Measurements from ENCODE around the gene ITPR2.
"Not testable (repeated sequence)": the region's sequence is repeated elsewhere in the genome, so short reads cannot be mapped to it uniquely, and the experiment has no call there.

ITPR2 gene

DNA sequence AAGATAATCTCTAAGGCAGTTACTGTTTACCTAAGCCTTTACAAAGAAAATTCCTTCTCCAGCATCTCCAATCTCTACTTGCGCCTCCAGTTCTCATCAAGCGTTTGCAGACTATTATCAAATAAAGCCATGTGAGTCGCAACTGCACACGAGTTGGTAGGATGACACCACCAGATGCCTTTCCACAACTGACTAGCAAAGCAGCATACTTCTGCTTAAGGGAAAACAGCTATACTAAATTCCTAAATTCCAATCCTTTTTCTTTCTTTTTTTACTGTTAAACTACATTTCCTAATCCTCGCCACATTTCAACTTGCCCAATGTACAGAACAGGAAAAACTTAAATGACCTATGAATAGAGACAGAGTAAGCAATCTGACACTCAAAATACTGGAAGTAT, 166.7 kb downstream of the ITPR2 start:
- no peak for DNase-seq (ENCODE audit: low read depth)

DNA sequence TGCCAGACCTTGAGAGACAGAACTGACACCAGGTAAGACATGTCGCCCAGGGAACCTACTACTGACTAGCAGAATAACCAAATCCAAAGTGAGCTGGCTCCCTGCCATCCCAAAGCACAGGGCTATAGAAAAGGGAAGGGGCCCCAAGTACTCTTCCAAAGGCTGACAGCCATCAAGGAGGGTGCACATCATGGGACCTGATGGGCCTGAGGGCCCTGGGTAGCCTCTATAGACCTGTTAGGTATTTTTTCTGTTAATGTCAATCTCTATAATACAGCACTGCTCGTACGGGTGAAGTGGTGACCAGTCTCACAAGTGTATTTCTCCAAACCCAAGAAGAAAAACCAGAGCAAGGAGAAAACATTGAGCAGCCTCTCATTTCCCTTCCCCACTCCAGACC, 171.6 kb downstream of the ITPR2 start:
- no peak for DNase-seq (ENCODE audit: low read depth)

DNA sequence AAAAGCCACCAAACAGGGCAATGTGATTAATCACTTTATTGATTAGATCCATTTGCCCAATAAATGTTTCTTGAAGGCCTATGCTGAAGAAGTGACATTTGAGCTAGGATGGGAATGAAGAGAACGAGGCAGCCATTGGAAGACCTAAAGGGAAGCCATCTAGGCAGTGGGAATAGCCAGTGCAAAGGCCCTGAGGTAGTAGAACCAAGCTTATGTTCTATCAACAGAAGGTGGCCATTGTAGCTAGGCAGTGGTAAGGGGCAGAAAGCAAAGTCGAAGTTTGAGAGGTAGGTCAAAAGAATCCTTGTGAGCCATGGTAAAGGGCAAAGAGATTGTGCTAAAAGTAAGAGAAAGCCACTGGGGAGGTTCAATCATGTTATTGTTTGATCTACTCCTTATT, 173.1 kb downstream of the ITPR2 start:
- DNase-seq (ENCODE audit: low read depth), result no peak

DNA sequence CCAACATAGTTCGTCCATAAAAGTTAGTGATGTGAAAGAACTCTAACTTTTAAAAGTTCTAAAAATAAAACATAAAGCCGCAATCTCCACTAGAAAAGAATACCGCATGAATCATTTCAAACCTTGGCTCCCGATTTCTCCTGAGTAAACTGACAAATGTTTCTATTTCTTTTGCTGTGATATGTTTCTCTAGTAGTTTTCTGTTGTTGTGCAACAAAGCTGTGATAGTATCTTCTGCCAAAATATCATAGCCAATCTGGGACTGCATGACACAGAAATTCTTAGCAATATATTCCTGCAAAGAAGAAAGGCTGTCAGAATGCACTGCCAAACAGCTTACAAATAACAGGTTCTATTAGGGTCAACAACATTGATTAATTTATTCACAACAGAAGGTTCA, 174.0 kb downstream of the ITPR2 start:
- DNase-seq (ENCODE audit: low read depth), result no peak

DNA sequence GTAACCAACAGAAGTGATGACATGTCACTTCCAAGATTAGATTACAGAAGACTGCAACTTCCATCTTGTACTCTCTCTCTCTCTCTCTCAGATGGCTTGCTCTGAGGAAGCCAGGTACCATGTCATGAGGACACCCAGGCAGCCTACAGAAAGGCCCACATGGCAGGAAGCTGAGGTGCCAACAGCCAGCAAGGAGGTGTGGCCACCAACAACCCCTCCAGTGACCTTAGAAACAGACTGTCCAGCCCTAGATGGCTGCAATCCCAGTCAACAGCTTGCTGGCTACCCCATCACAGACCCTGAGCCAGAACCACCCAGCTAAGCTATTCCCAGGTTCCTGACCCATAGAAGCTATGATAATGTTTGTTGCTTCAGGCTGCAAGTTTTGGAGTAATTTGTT, 178.4 kb downstream of the ITPR2 start:
- DNase-seq (ENCODE audit: low read depth), result no peak

DNA sequence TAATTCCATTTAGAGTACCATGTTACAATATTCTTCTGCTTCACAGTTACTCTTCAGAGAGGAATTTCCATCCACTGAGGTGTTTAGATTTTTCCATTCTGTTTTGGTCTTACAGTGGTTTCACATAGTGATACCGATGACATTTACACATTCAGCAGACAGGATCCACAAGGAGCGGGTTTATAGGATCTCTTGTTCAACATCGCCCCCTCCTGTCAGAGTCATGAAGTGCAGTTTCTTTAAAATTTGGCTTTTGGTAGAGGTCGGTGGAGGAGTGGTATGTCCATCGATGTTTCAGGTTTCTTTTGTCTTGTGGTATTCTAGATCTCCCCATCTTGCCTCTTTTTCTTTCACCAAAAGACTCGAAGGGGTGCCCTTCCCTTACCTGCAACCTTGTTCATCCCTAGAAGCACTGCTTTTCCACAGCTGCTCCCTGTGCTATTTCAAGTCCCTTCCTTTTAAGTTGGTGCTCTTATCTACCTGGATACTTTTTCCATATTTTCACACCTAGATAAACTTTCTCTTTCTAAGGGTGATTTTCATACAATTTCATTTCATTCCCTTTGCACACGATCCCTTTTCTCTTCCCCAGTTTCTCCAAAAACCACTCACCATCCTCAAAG, 181.3 kb downstream of the ITPR2 start:
- no peak for DNase-seq (ENCODE audit: low read depth)

DNA sequence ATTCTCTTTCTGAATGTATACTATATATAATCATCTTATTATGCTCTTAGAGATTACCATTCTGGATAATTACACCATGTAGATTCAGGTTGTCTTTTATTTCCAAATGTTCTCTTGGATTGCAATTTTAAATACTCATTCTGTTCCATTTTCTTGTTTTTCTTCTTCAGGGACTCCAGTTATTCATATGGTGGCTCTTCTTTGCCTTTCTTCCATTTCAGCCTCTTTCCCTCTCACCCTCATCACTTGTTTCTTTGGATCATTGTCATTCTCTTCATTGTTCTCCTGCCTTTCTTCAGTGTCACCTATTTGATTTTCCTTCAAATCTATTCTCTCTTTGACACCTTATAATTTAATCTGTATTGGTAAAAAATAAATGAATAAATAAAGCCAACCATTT, 182.0 kb downstream of the ITPR2 start:
- no peak for DNase-seq (ENCODE audit: low read depth)

DNA sequence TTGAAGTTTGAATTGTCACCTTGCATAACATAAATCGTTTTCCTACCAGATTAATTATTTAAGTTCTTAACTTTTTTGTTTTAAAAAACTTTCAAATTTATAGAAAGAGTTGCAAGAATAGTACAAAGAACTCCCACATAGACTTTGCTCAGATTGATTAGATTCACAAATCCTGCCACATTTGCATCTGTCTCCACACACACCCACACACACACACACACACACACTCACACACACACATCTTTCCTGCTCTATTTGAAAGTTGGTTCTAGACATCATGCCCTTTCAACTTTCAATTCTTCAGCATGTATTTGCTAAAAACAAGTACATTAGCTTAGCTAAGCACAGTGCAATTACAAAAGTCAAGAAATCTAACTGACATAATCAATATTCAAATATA, 184.0 kb downstream of the ITPR2 start:
- DNase-seq (ENCODE audit: low read depth), result no peak

DNA sequence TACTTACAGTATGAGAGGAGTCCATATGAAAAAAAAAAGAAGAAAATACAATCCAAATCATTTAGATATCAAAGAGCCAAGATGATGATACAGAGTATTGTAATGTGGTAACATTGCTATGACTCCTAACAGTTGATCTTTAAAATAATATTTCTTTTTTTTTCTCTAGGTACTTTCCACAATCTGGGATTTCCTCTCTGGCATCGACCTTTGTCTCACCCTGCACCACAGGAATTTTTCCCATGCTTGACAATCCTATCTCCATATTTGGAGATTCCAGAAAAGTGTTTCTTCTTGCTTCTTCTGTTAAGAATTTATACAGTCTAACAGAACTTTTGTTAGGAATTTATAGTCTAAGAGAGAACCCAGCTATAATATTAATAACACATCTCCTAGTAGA, 184.4 kb downstream of the ITPR2 start:
- no peak for DNase-seq (ENCODE audit: low read depth)

DNA sequence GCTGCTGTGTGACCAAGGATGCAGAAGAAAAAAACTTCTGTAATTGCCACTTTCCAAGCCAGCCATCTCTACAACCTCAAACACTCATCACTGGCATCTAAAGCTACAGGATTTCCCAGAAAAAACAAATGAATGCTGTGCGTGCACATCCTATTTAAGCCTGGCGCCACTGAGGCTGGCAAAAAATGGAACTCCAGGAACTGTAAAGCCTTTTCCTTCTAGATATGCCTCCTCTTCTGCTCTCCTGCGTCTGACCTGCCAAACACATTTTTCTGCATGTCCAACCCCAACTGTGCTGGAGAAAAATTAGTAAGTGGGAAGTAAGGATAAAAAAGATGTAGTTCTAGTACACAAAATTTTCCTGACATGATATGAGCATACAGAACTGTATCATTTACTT, 184.9 kb downstream of the ITPR2 start:
- DNase-seq (ENCODE audit: low read depth), result no peak

DNA sequence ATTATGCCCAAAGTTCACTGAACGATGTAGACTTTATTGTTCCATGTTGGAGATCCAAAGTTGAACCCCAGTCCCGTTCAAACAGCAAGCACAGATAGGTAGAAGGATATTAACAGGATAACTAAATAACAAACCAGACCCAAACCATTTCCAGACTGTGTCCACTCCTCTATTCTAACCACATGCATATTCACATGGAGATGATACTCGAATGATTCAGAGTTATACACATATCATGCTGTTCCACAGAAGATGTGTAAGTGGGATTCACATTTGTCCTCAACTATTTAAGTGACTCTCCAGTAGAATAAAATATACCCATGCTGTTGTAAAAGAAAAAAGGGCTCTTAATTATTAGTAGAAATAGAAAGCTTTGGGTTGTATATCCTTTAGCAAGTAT, 185.9 kb downstream of the ITPR2 start:
- no peak for DNase-seq (ENCODE audit: low read depth)

DNA sequence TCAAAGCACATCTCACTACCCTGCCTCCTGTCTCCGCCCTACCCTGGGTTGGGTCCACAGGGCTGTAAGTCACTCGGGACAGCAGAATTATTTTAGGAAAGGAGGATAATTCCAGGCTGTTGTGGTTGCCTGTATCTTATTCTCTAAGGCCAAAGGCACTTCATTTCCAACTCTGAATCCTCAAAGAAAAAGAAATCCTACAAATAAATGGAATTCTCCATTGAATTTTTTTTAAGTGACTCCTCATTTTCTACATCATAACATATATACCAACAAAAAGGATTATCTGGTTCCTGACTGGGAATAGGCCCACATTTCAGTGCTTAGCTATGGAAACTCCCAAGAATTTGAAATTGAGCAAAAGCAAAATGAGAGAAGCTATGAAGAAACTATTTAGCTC, 186.4 kb downstream of the ITPR2 start:
- no peak for DNase-seq (ENCODE audit: low read depth)

DNA sequence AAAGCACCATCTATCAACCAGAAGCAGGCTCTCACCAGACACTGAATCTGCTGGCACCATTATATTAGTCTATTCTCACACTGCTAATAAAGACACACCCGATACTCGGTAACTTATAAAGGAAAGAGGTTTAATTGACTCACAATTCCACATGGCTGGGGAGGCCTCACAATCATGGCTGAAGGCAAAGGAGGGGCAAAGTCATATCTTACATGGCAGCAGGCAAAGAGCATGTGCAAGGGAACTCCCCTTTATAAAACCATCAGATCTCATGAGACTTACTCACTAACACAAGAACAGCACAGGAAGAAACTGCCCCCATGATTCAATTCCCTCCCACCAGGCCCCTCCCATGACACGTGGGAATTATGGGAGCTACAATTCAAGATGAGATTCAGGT, 188.6 kb downstream of the ITPR2 start:
- DNase-seq (ENCODE audit: low read depth), result not testable (repeated sequence)

DNA sequence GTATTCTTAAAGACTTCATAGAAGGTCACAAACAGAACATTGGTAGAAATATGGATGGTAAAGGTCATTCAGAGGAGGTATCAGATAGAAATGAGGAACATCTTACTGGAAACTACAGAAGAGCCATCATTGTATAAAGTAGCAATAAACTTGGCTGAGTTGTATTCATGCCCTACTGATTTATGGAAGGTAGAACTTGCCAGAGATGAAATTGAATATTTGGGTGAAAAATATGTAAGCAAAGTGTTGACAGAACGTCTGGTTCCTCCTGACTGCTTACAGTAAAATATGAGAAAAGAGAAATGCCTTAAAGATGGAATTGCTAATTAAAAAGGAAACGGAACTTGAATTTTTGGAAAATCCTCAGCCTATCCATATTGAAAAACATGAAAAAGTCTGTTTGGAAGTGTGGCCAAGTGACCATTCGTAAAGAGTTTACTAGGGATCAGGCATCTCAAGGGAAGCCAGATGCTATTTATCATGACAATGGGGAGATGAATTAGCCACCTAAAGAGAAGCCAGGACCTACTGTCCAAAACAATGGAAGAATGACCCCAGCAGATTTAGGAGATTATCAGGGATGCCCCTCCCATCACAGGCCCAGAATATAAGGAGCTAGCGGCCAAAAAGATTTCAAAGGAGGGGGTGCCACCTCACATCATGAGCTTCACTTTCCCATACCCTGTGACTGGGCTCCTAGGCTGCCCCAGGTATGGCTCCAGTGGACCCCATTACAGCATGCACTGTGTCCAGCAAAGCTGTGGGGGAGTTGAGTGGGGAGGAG, 189.3 kb downstream of the ITPR2 start:
- DNase-seq (ENCODE audit: low read depth), result no peak

DNA sequence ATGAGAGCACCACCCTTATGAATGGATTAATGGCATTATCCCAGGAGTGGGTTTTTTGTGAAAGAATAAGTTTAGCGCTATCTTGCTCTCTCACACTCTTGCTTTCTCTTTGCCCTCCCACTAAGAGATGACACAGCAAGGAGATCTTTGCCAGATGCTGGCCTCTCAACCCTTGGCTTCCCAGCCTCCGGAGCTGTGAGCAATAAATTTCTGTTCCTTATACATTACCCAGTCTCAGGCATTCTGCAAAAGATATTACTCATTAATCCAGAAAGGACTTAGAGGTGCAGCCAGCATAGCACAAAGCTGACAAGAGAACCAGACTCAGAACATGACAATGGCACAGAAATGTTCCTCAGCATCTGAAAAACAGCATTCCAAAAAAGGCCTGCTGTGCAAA, 190.6 kb downstream of the ITPR2 start:
- DNase-seq (ENCODE audit: low read depth), result no peak

DNA sequence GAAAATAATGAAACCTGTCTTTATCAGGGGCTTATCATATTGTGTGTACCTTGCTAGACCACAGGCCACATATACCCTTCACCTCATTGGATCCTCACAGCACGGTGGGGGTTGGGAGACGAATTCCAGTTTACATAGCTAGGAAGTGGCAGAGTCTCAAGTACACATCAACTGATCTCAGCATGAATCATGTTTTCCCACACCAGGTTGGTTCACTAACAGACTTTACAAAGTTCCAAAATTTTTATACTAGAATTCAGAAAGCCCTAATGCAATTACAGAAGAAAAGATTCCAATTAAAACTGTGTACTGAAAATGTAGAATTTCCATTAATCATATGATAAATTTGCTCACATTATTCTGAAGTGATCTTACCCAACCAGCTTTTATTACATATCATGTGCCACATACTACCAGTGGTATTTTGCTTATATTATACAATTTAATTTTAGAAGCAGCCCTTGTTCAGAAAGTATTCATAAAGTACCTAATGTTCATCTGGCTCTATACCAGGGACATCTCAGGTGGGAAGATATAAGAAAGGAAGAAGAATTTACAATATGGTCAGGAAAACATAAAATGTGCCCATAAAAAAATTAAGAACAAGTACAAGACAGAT, 196.2 kb downstream of the ITPR2 start:
- DNase-seq (ENCODE audit: low read depth), result no peak

DNA sequence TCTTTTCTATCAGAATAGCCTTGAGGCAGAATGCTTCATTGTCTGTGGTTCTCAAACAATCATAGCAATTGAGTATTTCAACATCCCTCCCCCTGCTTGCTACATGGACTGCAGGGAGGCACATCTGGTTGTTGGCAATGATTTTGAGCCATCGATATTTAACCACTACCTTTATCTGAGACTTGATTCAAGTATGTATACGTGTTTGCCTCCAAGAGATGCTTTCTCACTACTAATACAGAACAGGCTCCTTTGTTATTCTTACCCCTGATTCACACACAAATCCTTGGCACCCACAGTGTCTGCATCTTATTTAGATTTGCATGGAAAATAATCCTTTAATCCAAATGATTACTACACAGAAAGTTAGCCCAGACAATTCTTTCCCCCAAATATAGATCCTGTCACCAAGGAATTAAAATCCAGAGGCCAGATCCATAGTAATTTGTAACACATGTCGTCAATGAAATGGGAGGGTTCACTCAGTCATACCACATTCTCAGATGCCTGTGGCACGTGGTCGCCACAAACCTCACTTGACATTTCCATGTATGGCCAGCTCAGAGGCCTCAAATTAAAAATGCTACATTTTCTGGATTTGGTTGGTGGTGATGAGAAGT, 199.3 kb downstream of the ITPR2 start:
- no peak for DNase-seq (ENCODE audit: low read depth)

DNA sequence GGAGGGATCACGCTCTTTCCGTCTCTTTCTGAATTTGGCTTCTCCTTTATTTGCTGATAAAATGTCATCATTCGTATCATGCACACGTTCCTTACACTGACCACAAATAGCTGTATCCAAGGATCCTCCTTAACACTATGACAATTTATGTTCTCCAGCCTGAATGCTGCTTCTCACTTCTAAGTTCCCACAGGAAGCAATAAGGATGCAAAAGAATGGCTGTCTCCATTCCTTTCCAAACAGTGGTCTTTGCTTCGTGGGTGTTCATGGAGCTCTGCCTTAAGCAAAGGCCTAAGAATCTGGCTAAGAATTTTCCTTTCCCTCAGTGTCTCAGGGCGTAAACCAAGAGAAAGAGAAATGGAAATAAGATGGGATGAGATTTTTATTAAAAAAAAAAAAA, 200.2 kb downstream of the ITPR2 start:
- no peak for DNase-seq (ENCODE audit: low read depth)

DNA sequence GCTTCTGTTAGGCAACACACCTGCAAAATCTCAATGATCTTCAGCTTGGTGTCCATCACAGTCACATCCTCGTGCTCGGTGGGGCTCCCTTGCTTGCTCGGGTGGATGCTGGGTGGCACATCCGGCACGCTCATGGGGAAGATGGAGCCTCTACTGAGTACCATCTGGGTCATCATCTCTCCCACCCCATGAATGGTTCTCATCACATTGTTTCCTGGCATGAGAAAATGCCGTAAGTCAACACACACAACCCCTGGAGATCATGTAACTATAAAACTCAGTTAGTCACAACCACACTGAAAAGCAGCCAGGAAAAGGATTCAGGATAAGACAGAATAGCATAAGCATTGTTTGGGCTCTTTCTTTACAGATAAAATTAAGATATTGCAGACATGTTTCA, 201.1 kb downstream of the ITPR2 start:
- no peak for DNase-seq (ENCODE audit: low read depth)

DNA sequence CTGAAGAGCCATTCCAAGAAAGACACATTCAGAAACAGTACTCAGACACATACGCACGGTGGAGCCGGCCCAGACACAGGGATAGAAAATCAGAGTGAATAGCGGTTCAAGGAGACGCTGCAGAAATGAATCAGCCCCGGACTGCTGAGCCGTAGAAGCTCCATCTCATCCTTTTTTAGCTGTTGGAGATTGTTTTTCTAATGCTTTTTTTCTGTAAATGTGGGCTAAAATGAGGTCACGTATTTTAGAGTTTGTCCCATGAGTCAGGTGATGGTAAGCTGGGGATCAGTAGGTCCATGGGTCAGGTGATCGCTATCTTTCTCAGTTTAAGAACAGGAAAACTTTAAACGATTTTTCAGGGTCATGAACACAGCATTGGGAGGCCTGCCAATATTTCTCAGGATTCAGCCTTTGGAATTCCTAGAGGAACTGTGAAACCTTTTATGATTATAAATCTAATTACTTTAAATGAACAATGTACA, 202.4 kb downstream of the ITPR2 start:
- no peak for DNase-seq (ENCODE audit: low read depth)

DNA sequence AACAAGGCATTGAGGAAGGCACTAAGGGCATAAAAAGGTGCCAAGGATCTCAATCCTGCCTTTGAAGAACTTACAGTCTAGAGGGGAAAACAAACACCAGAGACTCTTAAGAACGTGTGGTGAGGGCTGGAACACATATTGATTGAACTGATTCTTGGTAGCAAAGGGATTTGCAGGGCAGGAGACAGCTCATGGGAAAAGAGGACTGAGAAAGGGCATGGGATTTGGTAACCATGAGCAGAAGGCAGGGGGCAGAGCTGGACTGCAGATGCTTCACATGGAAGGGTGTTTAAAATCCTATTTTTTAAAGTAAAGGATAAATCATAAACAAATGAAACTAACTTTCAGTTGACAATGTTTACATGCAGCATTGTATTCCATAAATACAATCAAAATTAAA, 203.1 kb downstream of the ITPR2 start:
- DNase-seq (ENCODE audit: low read depth), result no peak

DNA sequence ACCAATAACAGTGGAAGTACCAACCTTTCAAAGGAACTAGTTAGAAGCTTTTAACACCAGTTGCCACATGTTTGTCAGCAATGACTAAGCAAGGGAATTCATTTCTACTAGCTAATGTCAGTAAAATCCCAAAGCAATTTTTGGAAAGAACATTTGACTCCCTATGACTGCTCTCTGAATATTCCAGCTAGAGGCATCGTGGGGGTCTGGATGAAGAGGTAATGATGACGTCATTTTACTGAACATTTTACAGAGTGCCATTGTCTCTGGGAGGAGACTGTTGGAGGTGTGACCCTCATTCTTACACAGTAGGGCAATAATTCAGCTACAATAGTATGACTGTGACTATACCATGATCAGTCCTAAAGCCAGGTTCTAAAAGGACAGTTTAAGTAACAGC, 204.8 kb downstream of the ITPR2 start:
- DNase-seq (ENCODE audit: low read depth), result no peak

DNA sequence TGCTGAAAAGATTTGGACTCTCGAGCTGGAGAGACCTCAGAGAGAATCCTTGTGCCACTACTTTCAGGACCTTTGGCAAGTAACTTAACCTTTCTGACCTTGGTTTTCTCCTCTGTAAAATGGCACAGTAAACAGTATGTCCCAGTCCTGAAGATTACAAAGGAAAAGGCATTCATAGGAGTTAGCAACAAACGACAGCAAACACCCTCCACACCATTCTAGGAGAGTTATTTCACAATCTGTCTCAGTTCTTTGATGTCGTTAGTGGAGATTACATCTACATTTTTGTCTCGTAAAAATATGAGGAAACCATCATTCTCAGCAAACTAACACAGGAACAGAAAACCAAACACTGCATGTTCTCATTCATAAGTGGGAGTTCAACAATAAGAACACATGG, 205.7 kb downstream of the ITPR2 start:
- no peak for DNase-seq (ENCODE audit: low read depth)
